Panc1 (cell line): ENCODE results near the gene CDKAL1. TPM values are rescaled to one million over a fixed set of nuclear protein-coding genes. Genes with fewer than 3 reads are reported as not detected.

Experiments used
- ATAC-seq: fragments of 200-7000 bp; cut with Tn5 transposase; 2 replicates; pipeline ENCODE4 v1.9.1; 2020; ENCODE audit warnings: mild to moderate bottlenecking, moderate library complexity
- BruUV-seq: library from RNA; stranded (reverse); fragments of 400-500 nt; replicated peaks from 2 replicates; lab custom pipeline; 2021; lab: Mats Ljungman, UMichigan
- CTCF ChIA-PET: fragments of 300-600 bp; sonication (Branson Sonifier 250); formaldehyde crosslinking; loops from one replicate; lab custom pipeline; 2022; ENCODE audit warnings: antibody characterized with exemption; lab: Charles Lee
- POLR2A ChIA-PET: fragments of 300-600 bp; sonication (Branson Sonifier 250); formaldehyde crosslinking; loops from one replicate; lab custom pipeline; 2022; ENCODE audit warnings: antibody characterized with exemption; lab: Charles Lee
- DNase-seq: peaks from one replicate; pipeline ENCODE4 v3.0.0-alpha.2; 2010; ENCODE audit warnings: low read depth, low spot score
- H3K27ac ChIP-seq: 2 replicates; pipeline ENCODE4 v1.5.1; 2011; ENCODE audit warnings: mild to moderate bottlenecking, low read length, inconsistent platforms
- H3K27me3 ChIP-seq: fragments of 200-500 bp; sonication (Bioruptor generic); 2 replicates; pipeline ENCODE4 v1.6.0; 2014; ENCODE audit warnings: low read length, inconsistent platforms; ENCODE audit not compliant: control insufficient read depth, insufficient read depth
- H3K36me3 ChIP-seq: fragments of 200-500 bp; sonication (Bioruptor generic); 2 replicates; pipeline ENCODE4 v1.5.1; 2014; ENCODE audit warnings: inconsistent platforms, mild to moderate bottlenecking, low read length, moderate library complexity; ENCODE audit not compliant: control insufficient read depth, insufficient read depth
- H3K4me1 ChIP-seq: 2 replicates; pipeline ENCODE4 v1.5.1; 2011; ENCODE audit warnings: inconsistent platforms, mild to moderate bottlenecking, low read length, moderate library complexity; ENCODE audit not compliant: control insufficient read depth, insufficient read depth
- H3K4me3 ChIP-seq, 2 experiments: 2 replicates each; pipeline ENCODE4 v1.5.1; 2011 to 2012; ENCODE audit warnings: low read depth in 2 of 2, low read length in 2 of 2, mild to moderate bottlenecking in 2 of 2, inconsistent platforms in 1 of 2, moderate library complexity in 1 of 2
- H3K9me3 ChIP-seq: fragments of 200-500 bp; sonication (Bioruptor generic); 2 replicates; pipeline ENCODE4 v1.5.1; 2014; ENCODE audit warnings: low read depth, mild to moderate bottlenecking, inconsistent platforms, low read length, moderate library complexity; ENCODE audit not compliant: control insufficient read depth, insufficient read depth
- CTCF ChIP-seq: fragments of 450-650 bp; IDR thresholded peaks from 2 replicates; pipeline ENCODE4 v1.5.1; 2017; ENCODE audit warnings: mild to moderate bottlenecking
- POLR2AphosphoS5 ChIP-seq: IDR thresholded peaks from 2 replicates; pipeline ENCODE4 v1.6.1; 2012; ENCODE audit warnings: mild to moderate bottlenecking, low read depth, low read length, moderate library complexity
- REST ChIP-seq, 2 experiments: IDR thresholded peaks; 2 replicates each; pipeline ENCODE4 v1.6.1; 2011 to 2012; ENCODE audit warnings: low read depth in 2 of 2, control low read depth in 1 of 2, low read length in 1 of 2, mild to moderate bottlenecking in 1 of 2, moderate library complexity in 1 of 2; ENCODE audit not compliant: insufficient read depth in 1 of 2
- SIN3A ChIP-seq: IDR thresholded peaks from 2 replicates; pipeline ENCODE4 v1.6.1; 2012; ENCODE audit warnings: low read depth, mild to moderate bottlenecking, low read length, moderate library complexity, borderline replicate concordance; ENCODE audit not compliant: insufficient read depth
- TCF7L2 ChIP-seq: IDR thresholded peaks from 2 replicates; pipeline ENCODE4 v1.6.1; 2011; ENCODE audit warnings: mild to moderate bottlenecking, low read depth, low read length, inconsistent platforms
- in situ Hi-C: cut with HindIII; loops from 2 replicates; pipeline ENCODE4 v1.10.0; 2016; ENCODE audit warnings: low sequenced_read_pairs, low pct_unique_long_range_greater_than_20kb
- intact Hi-C: fragments of 100-400 bp; cut with micrococcal nuclease; formaldehyde crosslinking; loops from one replicate; pipeline ENCODE4 v1.10.0; 2022; ENCODE audit not compliant: unreplicated experiment
- total RNA-seq: library from RNA; stranded (reverse); gene quantifications from one replicate; pipeline ENCODE4 v1.2.1, GENCODE V29; 2021; ENCODE audit not compliant: unreplicated experiment

CDKAL1 gene
- total RNA-seq, 1 experiment from 2014 or later = 14.5 TPM

- ATAC-seq (no peak), DNase-seq (no peak)
- Histone ChIP-seq H3K27me3 (no peaks in the 10 kb centered on the region), H3K9me3 (no peaks in the 10 kb centered on the region), H3K36me3 (no peaks in the 10 kb centered on the region), H3K4me1 (no peaks in the 10 kb centered on the region; the same call in 1 of the 2 replicates), H3K4me3 (no peak overlapping the region), H3K27ac (no peak overlapping the region)
- ChIA-PET POLR2A (no interaction called here), CTCF (no interaction called here)
- no peak for TF ChIP-seq SIN3A
- no peak for TF ChIP-seq TCF7L2
- TF ChIP-seq POLR2AphosphoS5 = no peak
- intact Hi-C loops (no loop called here), in situ Hi-C loops (no loop called here)
- no TSS peak for BruUV-seq
Observed at GRCh38 chr6:21263531-21264287, 729.5 kb downstream of the CDKAL1 start.

DNA sequence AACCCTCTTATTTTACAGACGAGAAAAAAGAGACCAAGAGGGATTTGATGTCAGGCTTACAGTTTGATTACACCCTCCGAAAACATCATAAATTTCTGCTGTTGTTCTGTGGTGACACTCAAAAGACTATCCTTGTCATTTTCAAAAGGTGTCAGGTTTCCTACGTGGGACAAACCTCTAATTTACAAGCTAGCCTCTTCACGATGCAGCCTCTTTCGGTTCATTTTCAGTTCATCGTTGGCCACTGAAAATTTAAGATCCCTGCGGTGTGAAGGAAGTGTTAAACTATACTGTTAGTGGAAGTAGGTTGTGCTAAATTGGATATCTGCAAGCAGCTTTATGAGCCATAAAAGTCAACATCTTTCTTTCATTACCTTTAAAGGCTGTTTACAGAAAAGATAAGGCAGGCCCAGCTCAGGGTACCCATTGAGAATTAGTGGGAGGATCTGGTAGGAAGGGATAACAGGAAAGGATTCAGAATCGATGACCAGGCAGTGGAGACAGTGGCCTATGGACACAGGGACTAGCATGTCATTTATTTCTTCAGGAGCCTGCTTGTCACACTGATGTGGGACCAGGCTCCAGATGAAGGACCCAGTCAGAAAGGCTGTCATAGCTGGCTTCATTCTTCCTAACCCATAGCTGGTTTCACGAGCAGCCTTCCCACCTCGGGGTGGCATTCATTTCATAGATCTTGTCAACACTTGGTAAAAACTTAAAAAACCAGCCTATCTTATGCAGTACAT is 730.2 kb downstream of the CDKAL1 start:
- intact Hi-C loops (no loop called here), in situ Hi-C loops (no loop called here)
- no peak for DNase-seq
- TF ChIP-seq SIN3A = no peak
- no peak for TF ChIP-seq POLR2AphosphoS5
- no peak for TF ChIP-seq TCF7L2
- TF ChIP-seq REST (IDR thresholded peaks at IDR 0.05; ENCODE audit: insufficient read depth in 1 of 2, low read depth in 2 of 2, low read length in 1 of 2) = no peak
- no peak for TF ChIP-seq CTCF
- Histone ChIP-seq H3K4me1 (no peaks in the 10 kb centered on the region; the same call in 1 of the 2 replicates), H3K9me3 (no peaks in the 10 kb centered on the region), H3K4me3 (no peak overlapping the region), H3K27ac (no peak overlapping the region), H3K36me3 (no peaks in the 10 kb centered on the region), H3K27me3 (no peaks in the 10 kb centered on the region)
- no TSS peak for BruUV-seq
- POLR2A ChIA-PET = no interaction called here
- CTCF ChIA-PET = interaction anchor here (0.6 kb wide), 1 partner anchor 475 kb away, joined by 12 read pairs; no protein-coding TSS in a partner anchor
- no peak for ATAC-seq
